GM10266 (cell line): Measurements from ENCODE around the gene PGAP1.

Experiments used
- DNase-seq: peaks from one replicate; pipeline ENCODE4 v3.0.0; 2012; ENCODE audit errors: extremely low spot score
- TF ChIP-seq, protein P1 (sequence below): IDR thresholded peaks from 2 replicates; pipeline ENCODE4 v1.5.1; 2012; ENCODE audit warnings: mild to moderate bottlenecking, low read depth; ENCODE audit not compliant: control insufficient read depth, insufficient read depth; ENCODE audit errors: missing control alignments

Gene PGAP1, protein sequence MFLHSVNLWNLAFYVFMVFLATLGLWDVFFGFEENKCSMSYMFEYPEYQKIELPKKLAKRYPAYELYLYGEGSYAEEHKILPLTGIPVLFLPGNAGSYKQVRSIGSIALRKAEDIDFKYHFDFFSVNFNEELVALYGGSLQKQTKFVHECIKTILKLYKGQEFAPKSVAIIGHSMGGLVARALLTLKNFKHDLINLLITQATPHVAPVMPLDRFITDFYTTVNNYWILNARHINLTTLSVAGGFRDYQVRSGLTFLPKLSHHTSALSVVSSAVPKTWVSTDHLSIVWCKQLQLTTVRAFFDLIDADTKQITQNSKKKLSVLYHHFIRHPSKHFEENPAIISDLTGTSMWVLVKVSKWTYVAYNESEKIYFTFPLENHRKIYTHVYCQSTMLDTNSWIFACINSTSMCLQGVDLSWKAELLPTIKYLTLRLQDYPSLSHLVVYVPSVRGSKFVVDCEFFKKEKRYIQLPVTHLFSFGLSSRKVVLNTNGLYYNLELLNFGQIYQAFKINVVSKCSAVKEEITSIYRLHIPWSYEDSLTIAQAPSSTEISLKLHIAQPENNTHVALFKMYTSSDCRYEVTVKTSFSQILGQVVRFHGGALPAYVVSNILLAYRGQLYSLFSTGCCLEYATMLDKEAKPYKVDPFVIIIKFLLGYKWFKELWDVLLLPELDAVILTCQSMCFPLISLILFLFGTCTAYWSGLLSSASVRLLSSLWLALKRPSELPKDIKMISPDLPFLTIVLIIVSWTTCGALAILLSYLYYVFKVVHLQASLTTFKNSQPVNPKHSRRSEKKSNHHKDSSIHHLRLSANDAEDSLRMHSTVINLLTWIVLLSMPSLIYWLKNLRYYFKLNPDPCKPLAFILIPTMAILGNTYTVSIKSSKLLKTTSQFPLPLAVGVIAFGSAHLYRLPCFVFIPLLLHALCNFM

DNA sequence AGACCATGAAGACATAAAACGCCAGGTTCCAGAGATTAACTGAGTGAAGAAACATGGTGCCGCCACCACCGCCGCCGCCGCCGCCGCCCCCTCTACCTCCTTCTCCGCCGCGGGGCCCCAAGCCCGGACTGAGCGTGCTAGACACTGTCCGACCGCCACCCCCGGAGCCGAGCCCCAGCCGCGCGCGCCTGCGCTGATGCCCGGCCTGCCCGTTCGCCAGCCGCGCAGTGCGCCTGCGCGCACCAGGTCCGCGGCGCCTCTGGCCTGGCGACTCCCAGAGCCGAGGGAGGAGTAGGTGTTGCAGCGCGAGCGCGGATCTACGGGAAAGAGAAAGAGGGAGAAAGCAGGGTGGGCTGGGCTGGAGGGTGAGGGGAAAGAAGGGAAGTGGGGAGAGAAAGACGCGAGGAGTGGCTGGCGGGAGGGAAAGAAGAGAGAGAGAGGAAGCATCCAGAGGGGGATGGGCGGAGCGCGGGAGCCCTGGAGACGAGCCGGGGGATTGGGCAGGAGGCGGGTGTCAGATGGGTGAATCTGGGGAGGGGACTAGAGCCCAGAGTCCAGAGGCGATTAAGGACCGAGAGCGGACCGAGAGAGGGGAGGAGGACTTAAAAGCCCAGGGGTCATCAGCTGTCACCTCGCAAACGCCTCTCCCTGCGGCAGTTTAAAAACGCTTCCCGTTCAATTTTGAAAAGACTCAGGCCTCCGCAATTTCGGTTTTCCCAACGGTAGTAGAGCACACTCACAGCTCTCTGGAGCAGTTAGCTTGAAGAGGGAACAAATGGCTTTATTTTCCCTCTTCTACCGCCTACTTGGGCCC is at the start of gene PGAP1:
TSS of gene PGAP1 (minus strand) at position 146 of the 814 bp plus-strand sequence. CDS start at position 55, 91 bp downstream.
- peak; percentile 92 for DNase-seq
- TF ChIP-seq, protein P1, sequence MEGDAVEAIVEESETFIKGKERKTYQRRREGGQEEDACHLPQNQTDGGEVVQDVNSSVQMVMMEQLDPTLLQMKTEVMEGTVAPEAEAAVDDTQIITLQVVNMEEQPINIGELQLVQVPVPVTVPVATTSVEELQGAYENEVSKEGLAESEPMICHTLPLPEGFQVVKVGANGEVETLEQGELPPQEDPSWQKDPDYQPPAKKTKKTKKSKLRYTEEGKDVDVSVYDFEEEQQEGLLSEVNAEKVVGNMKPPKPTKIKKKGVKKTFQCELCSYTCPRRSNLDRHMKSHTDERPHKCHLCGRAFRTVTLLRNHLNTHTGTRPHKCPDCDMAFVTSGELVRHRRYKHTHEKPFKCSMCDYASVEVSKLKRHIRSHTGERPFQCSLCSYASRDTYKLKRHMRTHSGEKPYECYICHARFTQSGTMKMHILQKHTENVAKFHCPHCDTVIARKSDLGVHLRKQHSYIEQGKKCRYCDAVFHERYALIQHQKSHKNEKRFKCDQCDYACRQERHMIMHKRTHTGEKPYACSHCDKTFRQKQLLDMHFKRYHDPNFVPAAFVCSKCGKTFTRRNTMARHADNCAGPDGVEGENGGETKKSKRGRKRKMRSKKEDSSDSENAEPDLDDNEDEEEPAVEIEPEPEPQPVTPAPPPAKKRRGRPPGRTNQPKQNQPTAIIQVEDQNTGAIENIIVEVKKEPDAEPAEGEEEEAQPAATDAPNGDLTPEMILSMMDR: no peak

DNA sequence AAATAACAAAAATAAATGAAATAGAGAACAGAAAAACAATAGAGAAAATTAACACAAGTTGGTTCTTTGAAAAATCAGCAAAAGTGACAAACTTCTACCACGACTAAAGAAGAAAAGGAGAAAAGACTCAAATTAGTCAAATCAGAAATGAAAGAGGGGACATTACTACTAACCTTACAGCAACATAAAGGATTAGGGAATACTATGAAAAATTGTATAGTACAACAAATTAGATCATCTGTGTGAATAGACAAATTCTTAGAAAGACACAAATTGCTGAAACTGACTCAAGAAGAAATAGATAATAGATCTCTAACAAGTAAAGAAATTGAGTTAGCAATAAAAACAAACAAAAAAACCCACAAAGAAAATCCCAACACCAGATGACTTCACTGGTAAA is 48.5 kb upstream of the PGAP1 start:
- DNase-seq: no peak
- TF ChIP-seq, protein P1: no peak

DNA sequence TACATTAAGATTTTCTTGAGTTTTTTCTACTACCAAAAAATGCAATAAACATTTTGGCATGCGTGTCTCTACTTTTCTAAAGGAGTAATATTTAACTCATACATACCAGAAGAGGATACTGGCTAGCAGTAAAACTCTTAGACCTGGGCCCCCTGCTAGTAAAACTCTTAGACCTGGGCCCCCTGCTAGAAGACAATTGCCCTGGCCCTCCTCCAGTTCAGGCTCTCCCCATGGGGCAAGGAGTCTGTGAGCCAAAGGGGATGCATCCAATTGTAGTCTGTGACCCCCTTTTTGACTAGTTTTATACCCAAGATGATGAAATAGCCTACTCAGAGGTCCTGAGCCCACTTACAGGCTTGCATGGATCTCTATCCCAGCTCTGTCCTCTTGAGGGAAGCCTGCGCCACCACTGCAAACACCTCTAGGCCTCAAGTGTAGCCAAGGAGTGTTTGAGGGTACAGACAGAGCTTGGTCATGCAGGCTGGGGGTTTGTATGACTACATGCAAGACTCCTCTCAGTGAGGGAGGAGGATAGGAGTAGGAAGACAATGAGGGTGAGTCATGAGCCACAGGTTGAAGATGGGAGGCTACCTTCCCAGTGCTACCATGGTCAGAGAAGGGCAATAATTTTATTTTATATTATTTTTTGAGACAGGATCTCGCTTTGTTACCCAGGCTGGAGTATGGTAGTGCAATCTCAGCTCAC is 45.2 kb upstream of the PGAP1 start:
- TF ChIP-seq, protein P1: no peak
- DNase-seq: no peak

DNA sequence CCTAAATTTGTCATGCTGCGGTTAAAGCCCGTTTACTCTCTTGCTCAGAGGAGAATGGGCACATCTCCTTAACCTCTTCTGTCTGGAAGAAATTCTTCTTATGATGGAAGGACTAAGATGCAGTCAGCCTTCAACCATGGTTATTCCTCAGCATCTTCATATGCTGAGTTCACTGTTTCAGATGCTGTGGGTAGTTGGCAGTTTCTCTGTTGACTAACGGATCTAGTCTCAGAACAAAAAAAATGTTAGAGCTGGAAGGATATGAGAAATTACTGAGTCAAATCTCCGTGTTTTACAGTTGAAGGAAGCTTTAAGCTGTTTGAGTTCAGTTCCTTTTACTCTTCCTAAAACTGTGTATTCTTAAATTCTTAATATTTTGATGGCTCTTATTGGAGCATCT is 43.6 kb upstream of the PGAP1 start:
- TF ChIP-seq, protein P1: no peak
- no peak for DNase-seq

DNA sequence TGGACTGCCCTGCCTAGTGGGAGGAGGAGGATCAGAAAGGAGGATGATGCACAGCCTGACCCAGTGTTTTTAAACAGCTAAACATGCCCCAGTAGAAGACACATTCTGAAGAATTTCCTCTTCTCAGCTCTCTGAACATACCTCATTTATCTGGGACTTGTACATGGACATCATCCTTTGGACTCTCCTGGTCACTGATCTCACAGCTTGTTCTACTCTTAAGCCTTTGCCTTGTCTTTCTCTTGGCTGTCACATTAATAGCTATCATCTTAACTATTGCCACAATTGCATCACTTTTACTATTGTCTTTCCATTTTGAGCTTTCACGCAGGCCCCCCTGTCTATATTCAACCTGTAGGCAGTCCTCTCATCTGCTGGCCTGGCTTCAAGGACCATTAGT is 42.0 kb upstream of the PGAP1 start:
- DNase-seq: no peak
- TF ChIP-seq, protein P1: no peak

DNA sequence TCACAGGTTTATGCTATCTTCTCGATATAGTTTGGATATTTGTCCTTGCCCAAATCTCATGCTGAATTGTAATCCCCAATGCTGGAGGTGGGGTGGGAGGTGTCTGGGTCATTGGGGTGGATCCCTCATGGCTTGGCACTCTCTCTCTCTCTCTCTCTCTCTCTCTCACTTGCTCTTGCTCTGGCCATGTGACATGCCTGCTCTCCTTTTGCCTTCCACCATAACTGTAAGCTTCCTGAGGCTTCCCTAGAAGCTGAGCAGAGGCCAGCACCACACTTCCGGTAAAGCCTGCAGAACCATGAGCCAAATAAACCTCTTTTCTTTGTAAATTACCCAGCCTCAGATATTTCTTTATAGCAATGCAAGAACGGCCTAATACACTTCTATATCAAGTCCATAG is 41.3 kb upstream of the PGAP1 start:
- no peak for DNase-seq
- TF ChIP-seq, protein P1: no peak
